Breast epithelium (tissue), 3 donors: ENCODE measurements around the gene CDK14.

Source experiments
- CTCF ChIP-seq, 3 donors: fragments of 450-650 bp; IDR thresholded peaks; one replicate each; pipeline ENCODE4 v1.5.1; 2016 to 2017; ENCODE audit warnings: antibody characterized with exemption in 3 of 3, mild to moderate bottlenecking in 3 of 3, moderate library complexity in 3 of 3
- POLR2A ChIP-seq: fragments of 450-650 bp; IDR thresholded peaks from one replicate; pipeline ENCODE4 v1.6.1; 2016; ENCODE audit warnings: antibody characterized with exemption, mild to moderate bottlenecking, moderate library complexity
- POLR2AphosphoS5 ChIP-seq, 3 donors: sonication (generic); formaldehyde crosslinking; IDR thresholded peaks; one replicate each; pipeline ENCODE4 v1.6.1; 2017; ENCODE audit warnings: antibody characterized with exemption in 3 of 3

GRCh38 chr7:90669492-90669891 is 73.4 kb downstream of the CDK14 start:
- no peak for TF ChIP-seq POLR2A
- TF ChIP-seq CTCF (IDR thresholded peaks at IDR 0.05): no peak
- TF ChIP-seq POLR2AphosphoS5 (IDR thresholded peaks at IDR 0.05): no peak
